Measurements from ENCODE around the gene FAM3A.

DNA sequence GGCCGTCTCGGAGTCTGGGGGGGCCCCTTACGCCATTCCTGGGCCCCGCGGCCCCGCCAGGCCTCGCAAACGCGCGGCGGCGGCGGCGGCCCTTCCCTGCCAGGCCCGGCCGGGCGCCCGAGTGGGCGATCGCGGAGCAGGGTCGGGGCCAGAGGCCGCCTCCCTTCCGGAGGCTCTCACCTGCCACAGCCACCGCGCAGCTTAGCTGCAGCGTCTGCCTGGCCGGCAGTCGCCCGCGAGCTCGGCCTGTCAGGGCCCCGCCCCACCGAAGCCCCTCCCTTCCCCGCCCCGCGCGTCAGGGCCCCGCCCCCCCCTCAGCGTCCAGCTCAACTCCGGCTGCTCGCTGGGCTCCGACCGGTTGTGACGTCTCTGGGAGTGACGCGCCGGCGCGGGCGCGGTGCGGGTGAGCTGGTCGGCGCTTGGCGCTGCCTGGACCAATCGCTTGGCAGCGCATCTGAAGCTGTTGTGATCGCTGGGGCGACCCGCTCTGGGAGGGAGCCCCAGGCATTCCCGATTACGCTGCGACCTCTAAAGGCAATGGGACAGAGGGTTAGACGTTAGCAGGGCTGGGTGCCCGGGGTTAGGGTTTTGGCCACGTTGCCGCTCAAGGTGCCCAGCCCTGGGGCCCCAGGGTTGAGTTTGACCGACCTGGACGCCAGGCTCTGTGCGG lies 25.5 kb downstream of the FAM3A start, which contains the start of gene SLC10A3:
- no peak for TF ChIP-seq CTCF (IDR thresholded peaks at IDR 0.05 in 2 of 3, conservative IDR thresholded peaks at IDR 0.05 in 1 of 3; ENCODE audit: borderline replicate concordance in 1 of 3, insufficient read depth in 1 of 3, low read depth in 2 of 3, low read length in 2 of 3)
- TF ChIP-seq ZFX (IDR thresholded peaks at IDR 0.05): peak; percentile 68
- TF ChIP-seq EZH2phosphoT487 (IDR thresholded peaks at IDR 0.05; ENCODE audit: borderline replicate concordance): no peak
- TF ChIP-seq MAX (IDR thresholded peaks at IDR 0.05): no peak
- peak; percentile 67 for TF ChIP-seq POLR2A (IDR thresholded peaks at IDR 0.05; ENCODE audit: borderline replicate concordance, extremely low read depth, insufficient read depth, insufficient read length)
- TF ChIP-seq RAD21 (IDR thresholded peaks at IDR 0.05; ENCODE audit: low read depth): no peak
- TF ChIP-seq POLR2AphosphoS5 (IDR thresholded peaks at IDR 0.05; ENCODE audit: low read depth, low read length): peak; percentile 92
- TF ChIP-seq SIN3A (IDR thresholded peaks at IDR 0.05; ENCODE audit: low read depth): no peak
- TF ChIP-seq EGR1 (IDR thresholded peaks at IDR 0.05; ENCODE audit: low read depth): no peak
- TF ChIP-seq ELF1 (IDR thresholded peaks at IDR 0.05; ENCODE audit: borderline replicate concordance, low read depth): no peak
- no peak for TF ChIP-seq EZH2 (IDR thresholded peaks at IDR 0.05)
- TF ChIP-seq, protein P1, sequence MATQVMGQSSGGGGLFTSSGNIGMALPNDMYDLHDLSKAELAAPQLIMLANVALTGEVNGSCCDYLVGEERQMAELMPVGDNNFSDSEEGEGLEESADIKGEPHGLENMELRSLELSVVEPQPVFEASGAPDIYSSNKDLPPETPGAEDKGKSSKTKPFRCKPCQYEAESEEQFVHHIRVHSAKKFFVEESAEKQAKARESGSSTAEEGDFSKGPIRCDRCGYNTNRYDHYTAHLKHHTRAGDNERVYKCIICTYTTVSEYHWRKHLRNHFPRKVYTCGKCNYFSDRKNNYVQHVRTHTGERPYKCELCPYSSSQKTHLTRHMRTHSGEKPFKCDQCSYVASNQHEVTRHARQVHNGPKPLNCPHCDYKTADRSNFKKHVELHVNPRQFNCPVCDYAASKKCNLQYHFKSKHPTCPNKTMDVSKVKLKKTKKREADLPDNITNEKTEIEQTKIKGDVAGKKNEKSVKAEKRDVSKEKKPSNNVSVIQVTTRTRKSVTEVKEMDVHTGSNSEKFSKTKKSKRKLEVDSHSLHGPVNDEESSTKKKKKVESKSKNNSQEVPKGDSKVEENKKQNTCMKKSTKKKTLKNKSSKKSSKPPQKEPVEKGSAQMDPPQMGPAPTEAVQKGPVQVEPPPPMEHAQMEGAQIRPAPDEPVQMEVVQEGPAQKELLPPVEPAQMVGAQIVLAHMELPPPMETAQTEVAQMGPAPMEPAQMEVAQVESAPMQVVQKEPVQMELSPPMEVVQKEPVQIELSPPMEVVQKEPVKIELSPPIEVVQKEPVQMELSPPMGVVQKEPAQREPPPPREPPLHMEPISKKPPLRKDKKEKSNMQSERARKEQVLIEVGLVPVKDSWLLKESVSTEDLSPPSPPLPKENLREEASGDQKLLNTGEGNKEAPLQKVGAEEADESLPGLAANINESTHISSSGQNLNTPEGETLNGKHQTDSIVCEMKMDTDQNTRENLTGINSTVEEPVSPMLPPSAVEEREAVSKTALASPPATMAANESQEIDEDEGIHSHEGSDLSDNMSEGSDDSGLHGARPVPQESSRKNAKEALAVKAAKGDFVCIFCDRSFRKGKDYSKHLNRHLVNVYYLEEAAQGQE (IDR thresholded peaks at IDR 0.05; ENCODE audit: low read depth): no peak
- TF ChIP-seq ZNF274 (IDR thresholded peaks at IDR 0.05; ENCODE audit: low read depth, low read length): no peak
- no peak for TF ChIP-seq SRF (IDR thresholded peaks at IDR 0.05; ENCODE audit: low read depth)
